Neutrophil (primary cell): ENCODE measurements around the gene EBF3.

Experiments
- H3K27ac ChIP-seq: fragments of 200-600 bp; sonication (generic); 2 replicates; pipeline ENCODE4 v1.5.1; 2016; ENCODE audit warnings: mild to moderate bottlenecking, moderate library complexity
- H3K27me3 ChIP-seq: fragments of 200-600 bp; sonication (generic); 2 replicates; pipeline ENCODE4 v1.6.0; 2016; ENCODE audit warnings: mild to moderate bottlenecking
- H3K36me3 ChIP-seq: fragments of 200-600 bp; sonication (generic); 2 replicates; pipeline ENCODE4 v1.5.1; 2017
- H3K4me1 ChIP-seq, 2 experiments: fragments of 200-600 bp in 1 of 2; sonication (generic) in 1 of 2; 1 replicate in 1 of 2; 2 replicates in 1 of 2; pipeline versions ENCODE4 v1.5.1 to v1.6.1; 2013 to 2016; ENCODE audit warnings: low read depth in 1 of 2, low read length in 1 of 2, mild to moderate bottlenecking in 1 of 2, moderate library complexity in 1 of 2; ENCODE audit not compliant: control insufficient read depth in 1 of 2, insufficient read depth in 1 of 2
- H3K4me3 ChIP-seq, 2 experiments: fragments of 200-600 bp in 1 of 2; sonication (generic) in 1 of 2; 1 replicate in 1 of 2; 2 replicates in 1 of 2; pipeline ENCODE4 v1.5.1; 2013 to 2016; ENCODE audit warnings: low read depth in 1 of 2, low read length in 1 of 2, mild to moderate bottlenecking in 1 of 2, moderate library complexity in 1 of 2
- H3K9me3 ChIP-seq: fragments of 200-600 bp; sonication (generic); 2 replicates; pipeline ENCODE4 v1.5.1; 2016
- TF ChIP-seq, protein P1 (sequence below): fragments of 200-600 bp; sonication (generic); IDR thresholded peaks from 2 replicates; pipeline ENCODE4 v1.5.1; 2016; ENCODE audit warnings: antibody characterized with exemption

The EBF3 gene

DNA sequence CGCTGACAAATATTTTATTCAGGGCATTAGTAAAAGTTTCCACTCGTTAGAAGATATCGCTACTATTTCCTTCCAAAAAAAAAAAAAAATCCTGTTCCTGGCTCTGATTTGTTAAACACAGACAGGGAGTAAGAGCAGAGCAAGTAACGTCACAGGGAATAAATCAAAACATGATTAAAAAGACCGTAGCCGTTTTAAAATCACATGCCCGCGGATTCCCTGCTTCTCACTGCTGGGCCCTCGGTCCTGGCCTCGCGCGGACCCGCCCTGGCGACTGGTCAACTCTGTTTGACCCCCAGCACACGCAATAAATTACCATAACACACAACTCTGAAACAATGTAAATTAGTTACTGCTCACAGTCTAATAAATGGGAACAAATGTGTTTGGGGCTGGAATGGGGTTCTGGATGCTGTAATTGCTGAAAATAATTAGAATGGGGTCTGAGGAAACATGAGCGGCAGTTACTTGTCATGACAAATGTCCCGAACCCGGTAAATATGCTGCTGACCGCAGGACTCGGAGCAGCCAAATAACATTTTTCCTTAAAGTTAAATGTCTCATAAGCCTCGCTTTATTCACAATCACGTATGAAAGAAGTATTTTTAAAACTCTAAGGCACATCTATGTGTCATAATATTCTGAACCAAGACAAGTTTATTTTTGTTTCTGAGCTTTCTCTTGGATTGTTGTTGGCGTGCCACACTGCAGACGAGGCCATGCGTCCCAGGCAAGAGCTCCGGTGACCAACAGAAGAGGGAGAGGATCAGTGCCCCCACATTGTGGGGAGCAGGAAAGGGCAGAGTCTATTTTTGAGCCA, 17.9 kb downstream of the EBF3 start:
- H3K27me3 ChIP-seq, result peaks cover 49% of the 10 kb centered on the region
- H3K36me3 ChIP-seq, result no peaks in the 10 kb centered on the region
- H3K4me1 ChIP-seq, result no peaks in the 10 kb centered on the region
- H3K4me3 ChIP-seq, result no peak overlapping the region
- TF ChIP-seq, protein P1, sequence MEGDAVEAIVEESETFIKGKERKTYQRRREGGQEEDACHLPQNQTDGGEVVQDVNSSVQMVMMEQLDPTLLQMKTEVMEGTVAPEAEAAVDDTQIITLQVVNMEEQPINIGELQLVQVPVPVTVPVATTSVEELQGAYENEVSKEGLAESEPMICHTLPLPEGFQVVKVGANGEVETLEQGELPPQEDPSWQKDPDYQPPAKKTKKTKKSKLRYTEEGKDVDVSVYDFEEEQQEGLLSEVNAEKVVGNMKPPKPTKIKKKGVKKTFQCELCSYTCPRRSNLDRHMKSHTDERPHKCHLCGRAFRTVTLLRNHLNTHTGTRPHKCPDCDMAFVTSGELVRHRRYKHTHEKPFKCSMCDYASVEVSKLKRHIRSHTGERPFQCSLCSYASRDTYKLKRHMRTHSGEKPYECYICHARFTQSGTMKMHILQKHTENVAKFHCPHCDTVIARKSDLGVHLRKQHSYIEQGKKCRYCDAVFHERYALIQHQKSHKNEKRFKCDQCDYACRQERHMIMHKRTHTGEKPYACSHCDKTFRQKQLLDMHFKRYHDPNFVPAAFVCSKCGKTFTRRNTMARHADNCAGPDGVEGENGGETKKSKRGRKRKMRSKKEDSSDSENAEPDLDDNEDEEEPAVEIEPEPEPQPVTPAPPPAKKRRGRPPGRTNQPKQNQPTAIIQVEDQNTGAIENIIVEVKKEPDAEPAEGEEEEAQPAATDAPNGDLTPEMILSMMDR, result no peak
- H3K9me3 ChIP-seq, result no peaks in the 10 kb centered on the region
- H3K27ac ChIP-seq, result no peak overlapping the region

- H3K4me1 ChIP-seq, result no peaks in the 10 kb centered on the region
- no peak overlapping the region for H3K4me3 ChIP-seq
- H3K9me3 ChIP-seq, result no peaks in the 10 kb centered on the region
- no peaks in the 10 kb centered on the region for H3K36me3 ChIP-seq
- TF ChIP-seq, protein P1, result no peak
- H3K27me3 ChIP-seq, result peaks cover 44% of the 10 kb centered on the region
- H3K27ac ChIP-seq, result no peak overlapping the region
Observed at GRCh38 chr10:129945526-129945925, 18.5 kb downstream of the EBF3 start.

GRCh38 chr10:129945064-129945463, 19.0 kb downstream of the EBF3 start:
- no peak overlapping the region for H3K27ac ChIP-seq
- H3K27me3 ChIP-seq, result peaks cover 39% of the 10 kb centered on the region
- H3K36me3 ChIP-seq, result no peaks in the 10 kb centered on the region
- H3K4me1 ChIP-seq, result no peaks in the 10 kb centered on the region
- no peak overlapping the region for H3K4me3 ChIP-seq
- no peaks in the 10 kb centered on the region for H3K9me3 ChIP-seq
- TF ChIP-seq, protein P1, result no peak

DNA sequence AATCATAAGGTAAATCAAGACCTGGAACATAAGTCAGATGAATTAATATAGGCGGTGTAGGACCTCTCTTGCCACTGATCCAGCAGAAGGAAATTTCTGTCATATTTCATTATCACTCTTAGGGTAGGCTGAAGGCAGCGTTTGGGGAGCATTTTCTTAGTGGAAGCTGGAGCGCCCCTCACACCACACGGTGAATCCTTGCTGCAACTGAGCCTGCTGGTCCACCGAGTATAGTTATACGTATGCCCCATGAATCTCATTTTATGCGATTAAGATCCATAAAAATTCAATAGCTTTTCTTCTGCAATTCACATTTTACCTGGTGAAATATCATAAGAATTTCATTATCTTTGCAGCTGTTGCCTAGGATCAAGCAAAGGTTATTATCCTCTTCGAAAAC, 19.6 kb downstream of the EBF3 start:
- H3K4me3 ChIP-seq, result no peak overlapping the region
- no peaks in the 10 kb centered on the region for H3K9me3 ChIP-seq
- H3K36me3 ChIP-seq, result no peaks in the 10 kb centered on the region
- no peaks in the 10 kb centered on the region for H3K4me1 ChIP-seq
- H3K27ac ChIP-seq, result no peak overlapping the region
- TF ChIP-seq, protein P1, result no peak
- H3K27me3 ChIP-seq, result peaks cover 33% of the 10 kb centered on the region

GRCh38 chr10:129942936-129943715, 20.9 kb downstream of the EBF3 start:
- TF ChIP-seq, protein P1, result no peak

More at GRCh38 chr10:129942936-129943715, 20.9 kb downstream of the EBF3 start:
- Histone ChIP-seq H3K9me3 (no peaks in the 10 kb centered on the region), H3K4me3 (no peak overlapping the region), H3K4me1 (no peaks in the 10 kb centered on the region), H3K27ac (no peak overlapping the region), H3K36me3 (no peaks in the 10 kb centered on the region), H3K27me3 (peaks cover 21% of the 10 kb centered on the region)
